OCI-LY7 (cell line): ENCODE data around the gene MAN1A2.

Source experiments
- CTCF ChIP-seq: fragments of 200-600 bp; sonication (generic); conservative IDR thresholded peaks from 2 replicates; pipeline ENCODE4 v1.5.1; 2014; ENCODE audit warnings: mild to moderate bottlenecking, antibody characterized with exemption, low read length, moderate library complexity, mixed read lengths
- EZH2phosphoT487 ChIP-seq: fragments of 200-600 bp; sonication (generic); IDR thresholded peaks from 2 replicates; pipeline ENCODE4 v1.6.1; 2018; ENCODE audit warnings: low read depth, borderline replicate concordance, mild to moderate bottlenecking, mixed run types, antibody characterized with exemption, low read length, moderate library complexity, mixed read lengths

GRCh38 chr1:117336088-117336817, 31.0 kb upstream of the MAN1A2 start:
- no peak for TF ChIP-seq CTCF
- no peak for TF ChIP-seq EZH2phosphoT487
